HG03565 (cell line): Measurements from ENCODE around the gene AARS2.

Experiments used
- ATAC-seq: cut with Tn5 transposase; IDR thresholded peaks from one replicate; pipeline ENCODE4 v1.9.1; 2021; ENCODE audit warnings: mild to moderate bottlenecking, moderate library complexity; ENCODE audit not compliant: unreplicated experiment

Gene AARS2

DNA sequence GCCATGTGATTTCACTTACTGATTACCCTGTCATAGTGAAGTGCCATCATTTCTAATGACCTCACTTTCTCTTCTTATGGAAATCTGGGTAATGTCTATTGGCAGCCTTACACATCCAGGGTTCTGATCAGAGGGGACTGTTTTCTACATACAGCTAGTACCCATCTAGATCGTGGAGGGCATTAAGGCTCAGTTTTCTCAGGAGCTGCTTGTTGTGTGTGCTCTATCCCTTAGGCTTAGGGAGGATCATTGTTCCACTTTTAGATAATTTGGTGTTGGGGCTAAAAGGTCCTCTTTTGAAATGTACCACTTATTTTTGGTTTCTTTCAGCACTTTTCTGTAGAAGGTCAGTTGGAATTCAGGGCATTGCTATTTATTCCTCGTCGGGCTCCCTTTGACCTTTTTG lies 62.4 kb downstream of the AARS2 start:
- no peak for ATAC-seq

DNA sequence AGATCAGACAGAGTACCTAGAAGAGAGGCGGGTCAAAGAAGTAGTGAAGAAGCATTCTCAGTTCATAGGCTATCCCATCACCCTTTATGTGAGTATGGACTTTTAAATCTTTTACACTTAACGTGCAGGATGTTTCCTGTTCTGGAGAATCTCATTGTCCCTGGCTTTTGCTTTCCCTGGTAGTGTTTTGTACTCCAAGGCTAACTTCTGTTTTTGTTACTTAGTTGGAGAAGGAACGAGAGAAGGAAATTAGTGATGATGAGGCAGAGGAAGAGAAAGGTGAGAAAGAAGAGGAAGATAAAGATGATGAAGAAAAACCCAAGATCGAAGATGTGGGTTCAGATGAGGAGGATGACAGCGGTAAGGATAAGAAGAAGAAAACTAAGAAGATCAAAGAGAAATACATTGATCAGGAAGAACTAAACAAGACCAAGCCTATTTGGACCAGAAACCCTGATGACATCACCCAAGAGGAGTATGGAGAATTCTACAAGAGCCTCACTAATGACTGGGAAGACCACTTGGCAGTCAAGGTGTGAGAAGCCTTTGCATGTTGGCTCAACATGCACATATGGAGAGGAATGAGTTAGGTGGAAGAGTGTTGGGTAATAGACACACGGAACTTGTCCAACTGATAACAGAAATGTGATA lies 63.0 kb downstream of the AARS2 start:
- no peak for ATAC-seq
